PFSK-1 (cell line): ENCODE data around the gene CNOT11.

Experiments
- FOXP2 ChIP-seq: optimal IDR thresholded peaks from 2 replicates; pipeline ENCODE3; 2011; ENCODE audit warnings: borderline replicate concordance, control low read depth, inconsistent platforms; ENCODE audit not compliant: insufficient read depth; ENCODE audit errors: extremely low read length, extremely low read depth
- POLR2AphosphoS5 ChIP-seq: IDR thresholded peaks from 2 replicates; pipeline ENCODE4 v1.6.1; 2012; ENCODE audit warnings: low read depth, mild to moderate bottlenecking, control low read depth, low read length, moderate library complexity
- SIN3A ChIP-seq: IDR thresholded peaks from 2 replicates; pipeline ENCODE4 v1.6.1; 2012; ENCODE audit warnings: mild to moderate bottlenecking, low read length, moderate library complexity, borderline replicate concordance; ENCODE audit not compliant: insufficient read depth
- TAF1 ChIP-seq: IDR thresholded peaks from 2 replicates; pipeline ENCODE4 v1.6.1; 2012; ENCODE audit warnings: low read length, control low read depth, borderline replicate concordance; ENCODE audit not compliant: insufficient read depth
- TF ChIP-seq, protein P1 (sequence below), 2 experiments: IDR thresholded peaks; 2 replicates each; pipeline versions ENCODE4 v1.6.1 to v1.8.0; 2011 to 2012; ENCODE audit warnings: low read depth in 2 of 2, low read length in 2 of 2, control low read depth in 1 of 2, inconsistent platforms in 1 of 2, mild to moderate bottlenecking in 1 of 2, moderate library complexity in 1 of 2; ENCODE audit not compliant: insufficient read depth in 1 of 2

Gene CNOT11

DNA sequence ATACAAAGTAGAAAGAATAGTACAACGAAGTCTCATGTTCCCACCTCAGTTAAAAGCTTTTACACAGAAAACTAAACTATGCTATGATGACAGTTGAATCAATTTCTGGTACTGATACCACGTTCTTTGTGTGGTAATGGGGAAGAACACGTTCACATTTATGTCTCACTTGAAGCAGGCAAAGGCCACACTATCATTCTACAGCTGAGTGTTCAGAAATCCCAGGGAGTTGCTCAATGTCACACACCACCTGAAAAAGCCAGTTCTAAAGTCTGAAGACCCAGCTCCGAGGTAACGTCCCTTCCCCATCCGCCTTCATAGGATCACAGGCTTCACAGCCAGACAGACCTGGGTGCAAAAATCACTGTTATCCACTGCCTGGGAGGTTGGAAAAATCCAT, 46.9 kb downstream of the CNOT11 start:
- TF ChIP-seq TAF1: no peak
- no peak for TF ChIP-seq FOXP2
- no peak for TF ChIP-seq SIN3A
- TF ChIP-seq, protein P1, sequence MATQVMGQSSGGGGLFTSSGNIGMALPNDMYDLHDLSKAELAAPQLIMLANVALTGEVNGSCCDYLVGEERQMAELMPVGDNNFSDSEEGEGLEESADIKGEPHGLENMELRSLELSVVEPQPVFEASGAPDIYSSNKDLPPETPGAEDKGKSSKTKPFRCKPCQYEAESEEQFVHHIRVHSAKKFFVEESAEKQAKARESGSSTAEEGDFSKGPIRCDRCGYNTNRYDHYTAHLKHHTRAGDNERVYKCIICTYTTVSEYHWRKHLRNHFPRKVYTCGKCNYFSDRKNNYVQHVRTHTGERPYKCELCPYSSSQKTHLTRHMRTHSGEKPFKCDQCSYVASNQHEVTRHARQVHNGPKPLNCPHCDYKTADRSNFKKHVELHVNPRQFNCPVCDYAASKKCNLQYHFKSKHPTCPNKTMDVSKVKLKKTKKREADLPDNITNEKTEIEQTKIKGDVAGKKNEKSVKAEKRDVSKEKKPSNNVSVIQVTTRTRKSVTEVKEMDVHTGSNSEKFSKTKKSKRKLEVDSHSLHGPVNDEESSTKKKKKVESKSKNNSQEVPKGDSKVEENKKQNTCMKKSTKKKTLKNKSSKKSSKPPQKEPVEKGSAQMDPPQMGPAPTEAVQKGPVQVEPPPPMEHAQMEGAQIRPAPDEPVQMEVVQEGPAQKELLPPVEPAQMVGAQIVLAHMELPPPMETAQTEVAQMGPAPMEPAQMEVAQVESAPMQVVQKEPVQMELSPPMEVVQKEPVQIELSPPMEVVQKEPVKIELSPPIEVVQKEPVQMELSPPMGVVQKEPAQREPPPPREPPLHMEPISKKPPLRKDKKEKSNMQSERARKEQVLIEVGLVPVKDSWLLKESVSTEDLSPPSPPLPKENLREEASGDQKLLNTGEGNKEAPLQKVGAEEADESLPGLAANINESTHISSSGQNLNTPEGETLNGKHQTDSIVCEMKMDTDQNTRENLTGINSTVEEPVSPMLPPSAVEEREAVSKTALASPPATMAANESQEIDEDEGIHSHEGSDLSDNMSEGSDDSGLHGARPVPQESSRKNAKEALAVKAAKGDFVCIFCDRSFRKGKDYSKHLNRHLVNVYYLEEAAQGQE (IDR thresholded peaks at IDR 0.05; ENCODE audit: insufficient read depth in 1 of 2, low read depth in 2 of 2, low read length in 2 of 2): no peak
- TF ChIP-seq POLR2AphosphoS5: no peak

- no peak for TF ChIP-seq SIN3A
These were observed 47.5 kb downstream of the CNOT11 start for GRCh38 chr2:101300164-101300563.

- TF ChIP-seq FOXP2 (no peak), SIN3A (no peak), TAF1 (no peak), POLR2AphosphoS5 (no peak)
- TF ChIP-seq, protein P1 (IDR thresholded peaks at IDR 0.05; ENCODE audit: insufficient read depth in 1 of 2, low read depth in 2 of 2, low read length in 2 of 2): no peak
These were observed 48.1 kb downstream of the CNOT11 start for GRCh38 chr2:101300836-101301235.

- no peak for TF ChIP-seq SIN3A
- no peak for TF ChIP-seq FOXP2
- no peak for TF ChIP-seq POLR2AphosphoS5
- no peak for TF ChIP-seq TAF1
- TF ChIP-seq, protein P1 (IDR thresholded peaks at IDR 0.05; ENCODE audit: insufficient read depth in 1 of 2, low read depth in 2 of 2, low read length in 2 of 2): no peak
These were observed 49.3 kb downstream of the CNOT11 start for GRCh38 chr2:101302016-101302415.

GRCh38 chr2:101303688-101304087, 51.0 kb downstream of the CNOT11 start:
- TF ChIP-seq FOXP2: no peak
- TF ChIP-seq POLR2AphosphoS5: no peak
- TF ChIP-seq SIN3A: no peak
- no peak for TF ChIP-seq TAF1
- TF ChIP-seq, protein P1 (IDR thresholded peaks at IDR 0.05; ENCODE audit: insufficient read depth in 1 of 2, low read depth in 2 of 2, low read length in 2 of 2): no peak

- TF ChIP-seq FOXP2: no peak
- TF ChIP-seq POLR2AphosphoS5: no peak
- TF ChIP-seq TAF1: no peak
- TF ChIP-seq, protein P1 (IDR thresholded peaks at IDR 0.05; ENCODE audit: insufficient read depth in 1 of 2, low read depth in 2 of 2, low read length in 2 of 2): no peak
- TF ChIP-seq SIN3A: no peak
These were observed 52.3 kb downstream of the CNOT11 start for GRCh38 chr2:101305035-101305434.
